GM18520 (cell line): Measurements from ENCODE around the gene OMA1.
"Not testable (repeated sequence)": the region's sequence is repeated elsewhere in the genome, so short reads cannot be mapped to it uniquely, and the experiment has no call there.

Experiments used
- ATAC-seq: cut with Tn5 transposase; IDR thresholded peaks from one replicate; pipeline ENCODE4 v1.9.1; 2021; ENCODE audit not compliant: unreplicated experiment

OMA1 gene

GRCh38 chr1:58546520-58547308, at the start of gene OMA1:
OMA1 (minus strand) TSS chr1:58546726; CDS start chr1:58539294, 7,432 bp downstream.
- ATAC-seq = peak; percentile 93

- no peak for ATAC-seq
Measured at GRCh38 chr1:58594546-58594945, 48.0 kb upstream of the OMA1 start.

GRCh38 chr1:58592522-58593134, 46.1 kb upstream of the OMA1 start:
- no peak for ATAC-seq

GRCh38 chr1:58591806-58592205, 45.3 kb upstream of the OMA1 start:
- ATAC-seq = no peak

GRCh38 chr1:58590019-58590418, 43.5 kb upstream of the OMA1 start:
- ATAC-seq = no peak

GRCh38 chr1:58588396-58588795, 41.9 kb upstream of the OMA1 start:
- ATAC-seq = no peak

GRCh38 chr1:58587667-58588066, 41.1 kb upstream of the OMA1 start:
- ATAC-seq = no peak

GRCh38 chr1:58586271-58586670, 39.7 kb upstream of the OMA1 start:
- no peak for ATAC-seq

- no peak for ATAC-seq
Measured at GRCh38 chr1:58585581-58586151, 39.1 kb upstream of the OMA1 start.

GRCh38 chr1:58585166-58585565, 38.6 kb upstream of the OMA1 start:
- ATAC-seq = no peak

- ATAC-seq = no peak
Measured at GRCh38 chr1:58584082-58584895, 37.8 kb upstream of the OMA1 start.

GRCh38 chr1:58583496-58583895, 37.0 kb upstream of the OMA1 start:
- no peak for ATAC-seq

GRCh38 chr1:58582143-58582542, 35.6 kb upstream of the OMA1 start:
- not testable (repeated sequence) for ATAC-seq

- no peak for ATAC-seq
Measured at GRCh38 chr1:58581641-58582040, 35.1 kb upstream of the OMA1 start.

- no peak for ATAC-seq
Measured at GRCh38 chr1:58580186-58580585, 33.7 kb upstream of the OMA1 start.

GRCh38 chr1:58577654-58578030, 31.1 kb upstream of the OMA1 start:
- ATAC-seq = no peak

- no peak for ATAC-seq
Measured at GRCh38 chr1:58576727-58577653, 30.5 kb upstream of the OMA1 start, which contains the start of gene TACSTD2. TACSTD2 (minus strand) TSS chr1:58577252; CDS start chr1:58577156, 96 bp downstream.

- no peak for ATAC-seq
Measured at GRCh38 chr1:58576325-58576726, 29.8 kb upstream of the OMA1 start.

GRCh38 chr1:58575551-58576324, 29.2 kb upstream of the OMA1 start:
- no peak for ATAC-seq
